ENCODE data around the gene NAT10.

NAT10 gene

DNA sequence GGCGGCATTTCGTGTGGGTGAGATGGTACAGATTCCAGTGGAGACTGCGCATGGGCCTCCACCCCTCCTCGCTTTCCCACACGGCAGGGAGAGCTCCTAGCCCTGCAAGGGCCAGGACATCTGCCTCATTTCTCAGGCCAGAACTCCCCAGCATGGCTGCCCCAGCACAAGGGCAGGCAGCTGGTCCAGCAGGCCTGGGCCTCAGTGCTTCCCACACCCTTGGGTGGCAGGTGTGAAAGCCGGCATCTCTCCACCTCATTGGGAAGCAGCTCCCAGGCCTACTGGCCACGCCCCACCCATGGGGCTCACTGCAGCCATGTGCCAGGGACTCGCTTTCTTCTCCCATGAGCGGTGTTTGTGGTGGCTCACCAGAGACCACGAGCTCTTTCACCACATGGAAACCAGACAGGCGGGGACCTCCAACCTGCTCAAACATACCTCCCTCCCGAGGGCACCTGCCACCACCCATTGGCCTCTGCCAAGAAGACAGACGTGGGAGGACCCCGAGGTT, 79.1 kb downstream of the NAT10 start:
- no peak overlapping the region for H3K4me2 ChIP-seq (ENCODE audit: low read length)

DNA sequence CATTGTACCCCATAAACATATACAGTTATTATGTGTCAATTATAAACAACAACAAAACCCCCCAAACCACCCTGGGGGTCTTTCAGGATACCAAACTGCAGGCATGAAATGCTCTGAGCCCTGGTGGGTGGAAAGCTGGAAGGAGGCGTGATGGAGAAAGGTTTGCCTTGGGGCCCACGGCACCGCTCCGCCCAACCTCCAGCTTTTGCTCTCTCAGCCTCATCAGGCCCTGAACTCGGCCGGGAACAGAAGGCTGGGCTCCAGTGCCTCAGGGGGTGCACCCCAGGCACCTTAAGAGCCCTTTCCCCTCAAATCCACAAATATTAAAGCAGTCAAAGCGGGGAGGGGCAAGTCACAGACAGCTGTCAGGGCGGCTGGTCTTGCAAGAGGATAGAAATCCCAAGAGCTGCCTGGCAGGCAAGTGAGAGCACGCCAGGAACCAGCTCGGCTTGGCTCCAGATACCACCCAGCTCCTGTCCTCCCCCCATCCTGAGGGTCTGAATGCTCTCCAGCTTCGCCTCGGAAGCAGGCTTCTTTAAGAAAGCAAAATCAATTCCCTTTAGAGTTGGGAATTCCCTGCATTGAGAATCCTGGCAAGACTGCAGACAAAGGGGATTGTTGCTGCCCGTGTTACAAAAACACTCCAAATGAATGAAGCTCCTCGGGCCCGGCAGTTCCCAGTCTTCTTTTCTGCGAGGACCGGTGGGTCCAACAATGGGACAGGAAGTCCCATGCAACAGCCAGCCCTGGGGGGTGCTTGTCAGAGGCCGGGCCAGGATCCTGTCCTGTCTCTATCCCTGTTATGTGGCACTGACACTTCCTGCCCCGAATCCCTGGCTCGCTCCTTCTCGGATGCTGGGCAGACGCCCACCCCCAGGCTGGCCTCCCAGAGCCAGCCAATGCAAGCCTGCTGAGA, 80.8 kb downstream of the NAT10 start:
- peaks cover 5 to 9% of the 10 kb centered on the region in 2 experiments for H3K4me1 ChIP-seq (ENCODE audit: control insufficient read depth in 1 of 2, insufficient read depth in 2 of 2, low read length in 2 of 2)
- no peak overlapping the region for H3K18ac ChIP-seq (ENCODE audit: low read length)
- H3K36me3 ChIP-seq (ENCODE audit: control insufficient read depth in 1 of 2, insufficient read depth in 2 of 2, low read length in 2 of 2), result peaks cover 4% of the 10 kb centered on the region in 2 experiments
- H3K4me3 ChIP-seq (ENCODE audit: low read depth, low read length), result no peak overlapping the region
- H2BK5ac ChIP-seq (ENCODE audit: low read depth, low read length, poor library complexity), result no peak overlapping the region
- no peak overlapping the region for H3K23ac ChIP-seq (ENCODE audit: low read length)
- H3K4ac ChIP-seq (ENCODE audit: low read depth, low read length), result no peak overlapping the region
- no peaks in the 10 kb centered on the region for H3K27me3 ChIP-seq (ENCODE audit: insufficient read depth, low read length)
- peaks cover 2% of the 10 kb centered on the region for H3K9me3 ChIP-seq (ENCODE audit: insufficient read depth, low read depth, low read length)
- H4K8ac ChIP-seq (ENCODE audit: low read depth, low read length), result no peak overlapping the region
- H3K4me2 ChIP-seq (ENCODE audit: low read length), result no peak overlapping the region
- no peaks in the 10 kb centered on the region for H3K79me2 ChIP-seq (ENCODE audit: control insufficient read depth, insufficient read depth, low read length, poor library complexity)
- no peak overlapping the region for H3K14ac ChIP-seq (ENCODE audit: low read length)
- H2AK5ac ChIP-seq (ENCODE audit: low read length), result no peak overlapping the region
- no peaks in the 10 kb centered on the region for H3K79me1 ChIP-seq (ENCODE audit: low read length)
- H4K12ac ChIP-seq (ENCODE audit: low read depth, low read length), result no peak overlapping the region
- H2AFZ ChIP-seq (ENCODE audit: insufficient read depth, low read length, poor library complexity), result no peak overlapping the region
- no peak overlapping the region for H4K91ac ChIP-seq (ENCODE audit: low read depth, low read length)
- H2BK12ac ChIP-seq (ENCODE audit: low read length), result no peak overlapping the region
- H3K9ac ChIP-seq (ENCODE audit: low read length), result no peak overlapping the region
- no peak overlapping the region for H2BK120ac ChIP-seq (ENCODE audit: insufficient read depth, low read length, poor library complexity)
- no peak overlapping the region for H3K27ac ChIP-seq (ENCODE audit: low read depth, low read length)
- no peak for DNase-seq
- no CpG with 5 or more reads among the region's 22 CpGs for WGBS (ENCODE audit: extremely low coverage, insufficient coverage, insufficient read length)

More for the DNA sequence above, 79.1 kb downstream of the NAT10 start:
- Histone ChIP-seq H3K9me3 (ENCODE audit: insufficient read depth, low read depth, low read length) (peaks cover 2% of the 10 kb centered on the region), H2BK5ac (ENCODE audit: low read depth, low read length, poor library complexity) (no peak overlapping the region), H3K27ac (ENCODE audit: low read depth, low read length) (no peak overlapping the region), H4K91ac (ENCODE audit: low read depth, low read length) (no peak overlapping the region), H3K18ac (ENCODE audit: low read length) (no peak overlapping the region), H3K4me1 (ENCODE audit: control insufficient read depth in 1 of 2, insufficient read depth in 2 of 2, low read length in 2 of 2) (peaks cover 5 to 7% of the 10 kb centered on the region in 2 experiments), H3K14ac (ENCODE audit: low read length) (no peak overlapping the region), H2BK120ac (ENCODE audit: insufficient read depth, low read length, poor library complexity) (no peak overlapping the region), H2BK12ac (ENCODE audit: low read length) (no peak overlapping the region), H4K8ac (ENCODE audit: low read depth, low read length) (no peak overlapping the region), H3K36me3 (ENCODE audit: control insufficient read depth in 1 of 2, insufficient read depth in 2 of 2, low read length in 2 of 2) (peaks cover 4% of the 10 kb centered on the region in 2 experiments), H3K4me3 (ENCODE audit: low read depth, low read length) (no peak overlapping the region), H3K27me3 (ENCODE audit: insufficient read depth, low read length) (no peaks in the 10 kb centered on the region), H3K9ac (ENCODE audit: low read length) (no peak overlapping the region), H2AK5ac (ENCODE audit: low read length) (no peak overlapping the region), H3K79me1 (ENCODE audit: low read length) (no peaks in the 10 kb centered on the region), H2AFZ (ENCODE audit: insufficient read depth, low read length, poor library complexity) (no peak overlapping the region), H3K23ac (ENCODE audit: low read length) (no peak overlapping the region), H4K12ac (ENCODE audit: low read depth, low read length) (no peak overlapping the region), H3K4ac (ENCODE audit: low read depth, low read length) (no peak overlapping the region), H3K79me2 (ENCODE audit: control insufficient read depth, insufficient read depth, low read length, poor library complexity) (no peaks in the 10 kb centered on the region)
- no CpG with 5 or more reads among the region's 14 CpGs for WGBS (ENCODE audit: extremely low coverage, insufficient coverage, insufficient read length)
- no peak for DNase-seq

DNA sequence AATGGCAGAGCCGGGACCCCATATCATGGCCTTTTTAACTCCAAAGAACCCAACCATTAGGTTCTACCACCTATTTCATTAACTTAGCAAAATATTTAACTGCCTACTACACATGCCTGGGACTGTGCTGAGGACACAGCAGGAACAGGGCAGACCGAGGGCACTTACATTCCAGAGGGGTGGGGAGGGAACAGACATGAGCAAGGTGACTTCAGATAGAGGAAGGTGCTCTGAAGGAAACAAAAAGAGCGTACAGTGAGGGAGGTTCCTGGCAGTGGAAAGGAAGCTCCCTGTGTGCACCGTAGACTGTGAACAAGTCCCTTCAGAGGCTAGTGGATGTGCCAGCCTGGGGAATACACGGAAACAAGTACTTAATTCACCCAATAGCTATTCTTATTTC, 82.8 kb downstream of the NAT10 start:
- H2BK5ac ChIP-seq (ENCODE audit: low read depth, low read length, poor library complexity), result no peak overlapping the region
- no peak overlapping the region for H3K9ac ChIP-seq (ENCODE audit: low read length)
- H3K4me1 ChIP-seq (ENCODE audit: control insufficient read depth in 1 of 2, insufficient read depth in 2 of 2, low read length in 2 of 2), result peaks cover 10 to 12% of the 10 kb centered on the region in 2 experiments
- H3K18ac ChIP-seq (ENCODE audit: low read length), result no peak overlapping the region
- no peak overlapping the region for H3K4me2 ChIP-seq (ENCODE audit: low read length)
- no peak overlapping the region for H3K27ac ChIP-seq (ENCODE audit: low read depth, low read length)
- no peak for DNase-seq
- H3K4ac ChIP-seq (ENCODE audit: low read depth, low read length), result no peak overlapping the region
- no peak overlapping the region for H4K12ac ChIP-seq (ENCODE audit: low read depth, low read length)
- no peak overlapping the region for H3K23ac ChIP-seq (ENCODE audit: low read length)
- no peak overlapping the region for H3K4me3 ChIP-seq (ENCODE audit: low read depth, low read length)
- WGBS (ENCODE audit: extremely low coverage, insufficient coverage, insufficient read length), result no CpG with 5 or more reads among the region's 5 CpGs
- no peaks in the 10 kb centered on the region for H3K27me3 ChIP-seq (ENCODE audit: insufficient read depth, low read length)
- H3K79me1 ChIP-seq (ENCODE audit: low read length), result no peaks in the 10 kb centered on the region
- H2BK120ac ChIP-seq (ENCODE audit: insufficient read depth, low read length, poor library complexity), result no peak overlapping the region
- H3K14ac ChIP-seq (ENCODE audit: low read length), result no peak overlapping the region
- no peak overlapping the region for H4K8ac ChIP-seq (ENCODE audit: low read depth, low read length)
- H2BK12ac ChIP-seq (ENCODE audit: low read length), result no peak overlapping the region
- no peak overlapping the region for H4K91ac ChIP-seq (ENCODE audit: low read depth, low read length)
- H3K9me3 ChIP-seq (ENCODE audit: insufficient read depth, low read depth, low read length), result no peaks in the 10 kb centered on the region
- H3K79me2 ChIP-seq (ENCODE audit: control insufficient read depth, insufficient read depth, low read length, poor library complexity), result no peaks in the 10 kb centered on the region
- no peak overlapping the region for H2AFZ ChIP-seq (ENCODE audit: insufficient read depth, low read length, poor library complexity)
- H2AK5ac ChIP-seq (ENCODE audit: low read length), result no peak overlapping the region
- peaks cover 2 to 4% of the 10 kb centered on the region in 2 experiments for H3K36me3 ChIP-seq (ENCODE audit: control insufficient read depth in 1 of 2, insufficient read depth in 2 of 2, low read length in 2 of 2)

DNA sequence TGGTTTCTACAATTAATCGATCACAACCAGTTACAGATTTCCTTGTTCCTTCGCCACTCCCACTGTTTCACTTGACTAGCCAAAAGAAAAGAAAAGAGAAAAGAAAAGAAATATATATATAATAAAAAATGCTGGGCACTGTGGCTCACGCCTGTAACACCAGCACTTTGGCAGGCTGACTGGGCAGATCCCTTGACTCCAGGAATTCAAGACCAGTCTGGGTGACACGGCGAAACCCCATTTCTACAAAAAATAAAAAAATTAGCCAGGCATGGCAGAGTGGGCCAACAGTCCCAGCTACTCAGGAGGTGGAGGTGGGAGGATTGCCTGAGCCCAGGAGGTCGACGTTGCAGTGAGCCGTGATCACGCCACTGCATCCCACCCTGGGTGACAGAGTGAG, 83.8 kb downstream of the NAT10 start:
- Histone ChIP-seq H3K27ac (ENCODE audit: low read depth, low read length) (no peak overlapping the region), H3K27me3 (ENCODE audit: insufficient read depth, low read length) (no peaks in the 10 kb centered on the region), H3K9ac (ENCODE audit: low read length) (no peak overlapping the region), H3K4me1 (ENCODE audit: control insufficient read depth in 1 of 2, insufficient read depth in 2 of 2, low read length in 2 of 2) (peaks cover 12 to 14% of the 10 kb centered on the region in 2 experiments), H2BK5ac (ENCODE audit: low read depth, low read length, poor library complexity) (no peak overlapping the region), H2AK5ac (ENCODE audit: low read length) (no peak overlapping the region), H3K36me3 (ENCODE audit: control insufficient read depth in 1 of 2, insufficient read depth in 2 of 2, low read length in 2 of 2) (peaks cover 2 to 4% of the 10 kb centered on the region in 2 experiments), H4K8ac (ENCODE audit: low read depth, low read length) (no peak overlapping the region), H2AFZ (ENCODE audit: insufficient read depth, low read length, poor library complexity) (no peak overlapping the region), H3K79me1 (ENCODE audit: low read length) (no peaks in the 10 kb centered on the region), H3K23ac (ENCODE audit: low read length) (no peak overlapping the region), H2BK12ac (ENCODE audit: low read length) (no peak overlapping the region), H2BK120ac (ENCODE audit: insufficient read depth, low read length, poor library complexity) (no peak overlapping the region), H3K79me2 (ENCODE audit: control insufficient read depth, insufficient read depth, low read length, poor library complexity) (no peaks in the 10 kb centered on the region), H3K9me3 (ENCODE audit: insufficient read depth, low read depth, low read length) (no peaks in the 10 kb centered on the region), H3K4me3 (ENCODE audit: low read depth, low read length) (no peak overlapping the region), H3K4ac (ENCODE audit: low read depth, low read length) (no peak overlapping the region), H3K4me2 (ENCODE audit: low read length) (no peak overlapping the region), H4K91ac (ENCODE audit: low read depth, low read length) (no peak overlapping the region), H3K18ac (ENCODE audit: low read length) (no peak overlapping the region), H4K12ac (ENCODE audit: low read depth, low read length) (no peak overlapping the region), H3K14ac (ENCODE audit: low read length) (no peak overlapping the region)
- DNase-seq, result no peak
- no CpG with 5 or more reads among the region's 9 CpGs for WGBS (ENCODE audit: extremely low coverage, insufficient coverage, insufficient read length)

All from trophoblast cell (in vitro differentiated cells and primary cell).